Pons (tissue), 1 donor: ENCODE measurements around the gene PRPH2.

Experiments used
- DNase-seq: peaks from one replicate; pipeline ENCODE4 v3.0.0-alpha.2; 2016; ENCODE audit warnings: low spot score

The PRPH2 gene

GRCh38 chr6:42722497-42722896 is at the start of gene PRPH2:
PRPH2 (minus strand) TSS chr6:42722597; CDS start chr6:42722334, 263 bp downstream.
- DNase-seq: no peak

GRCh38 chr6:42771741-42772100 is 49.3 kb upstream of the PRPH2 start:
- DNase-seq: no peak

GRCh38 chr6:42769836-42770235 is 47.4 kb upstream of the PRPH2 start:
- DNase-seq: no peak

- no peak for DNase-seq
Observed at GRCh38 chr6:42769051-42769450, 46.7 kb upstream of the PRPH2 start.

GRCh38 chr6:42766163-42766670 is 43.8 kb upstream of the PRPH2 start:
- DNase-seq: no peak

GRCh38 chr6:42764911-42765648 is 42.7 kb upstream of the PRPH2 start:
- DNase-seq: no peak

GRCh38 chr6:42762950-42763349 is 40.6 kb upstream of the PRPH2 start:
- no peak for DNase-seq

GRCh38 chr6:42762426-42762859 is 40.0 kb upstream of the PRPH2 start:
- no peak for DNase-seq

- no peak for DNase-seq
Observed at GRCh38 chr6:42761287-42762067, 39.1 kb upstream of the PRPH2 start.

- DNase-seq: no peak
Observed at GRCh38 chr6:42758756-42759430, 36.5 kb upstream of the PRPH2 start.

GRCh38 chr6:42756722-42757121 is 34.3 kb upstream of the PRPH2 start:
- peak; percentile 34 for DNase-seq

GRCh38 chr6:42754759-42755158 is 32.4 kb upstream of the PRPH2 start:
- no peak for DNase-seq

- no peak for DNase-seq
Observed at GRCh38 chr6:42751055-42751454, 28.7 kb upstream of the PRPH2 start.

GRCh38 chr6:42748203-42748898 is 26.0 kb upstream of the PRPH2 start:
- peak; percentile 34 for DNase-seq

- DNase-seq: peak; percentile 82
Observed at GRCh38 chr6:42746463-42747391, 24.3 kb upstream of the PRPH2 start.

- peak; percentile 99 for DNase-seq
Observed at GRCh38 chr6:42745640-42746462, 23.5 kb upstream of the PRPH2 start, which contains the start of gene TBCC. TBCC (minus strand) TSS chr6:42746103; CDS start chr6:42746073, 30 bp downstream.

GRCh38 chr6:42745083-42745639 is 22.8 kb upstream of the PRPH2 start:
- DNase-seq: peak; percentile 16

GRCh38 chr6:42744351-42744893 is 22.0 kb upstream of the PRPH2 start:
- no peak for DNase-seq
